Transverse colon (tissue), 4 donors: Measurements from ENCODE around the gene BPIFB2. TPM values are rescaled to one million over a fixed set of nuclear protein-coding genes. Genes with fewer than 3 reads are reported as not detected.

Source experiments
- DNase-seq: peaks from one replicate; pipeline ENCODE4 v3.0.0-alpha.2; 2019
- H3K27ac ChIP-seq, 4 donors: fragments of 200-600 bp; sonication (generic); 2 replicates each; pipeline ENCODE4 v1.5.1; 2016 to 2018; ENCODE audit warnings: inconsistent platforms in 4 of 4
- H3K27me3 ChIP-seq: fragments of 200-600 bp; sonication (generic); 2 replicates; pipeline ENCODE4 v1.5.1; 2017; ENCODE audit warnings: inconsistent platforms
- H3K36me3 ChIP-seq, 4 donors: fragments of 200-600 bp; sonication (generic); 2 replicates each; pipeline ENCODE4 v1.5.1; 2017 to 2019; ENCODE audit warnings: inconsistent platforms in 4 of 4
- H3K4me1 ChIP-seq, 4 donors: fragments of 200-600 bp; sonication (generic); 2 replicates each; pipeline ENCODE4 v1.5.1; 2017 to 2020; ENCODE audit warnings: inconsistent platforms in 4 of 4
- H3K4me3 ChIP-seq, 4 donors: fragments of 200-600 bp; sonication (generic); 1 replicate in 1 of 4; 2 replicates in 3 of 4; pipeline versions ENCODE4 v1.5.1 to v1.6.1; 2017 to 2019; ENCODE audit warnings: inconsistent platforms in 4 of 4
- H3K9me3 ChIP-seq, 2 donors: fragments of 200-600 bp; sonication (generic); 2 replicates each; pipeline ENCODE4 v1.5.1; 2017 to 2019; ENCODE audit warnings: inconsistent platforms in 2 of 2
- EP300 ChIP-seq: sonication (generic); formaldehyde crosslinking; IDR thresholded peaks from one replicate; pipeline ENCODE4 v1.6.1; 2017; ENCODE audit warnings: antibody characterized with exemption, low read depth
- POLR2A ChIP-seq: fragments of 450-650 bp; IDR thresholded peaks from one replicate; pipeline ENCODE4 v1.6.1; 2016; ENCODE audit warnings: antibody characterized with exemption, mild to moderate bottlenecking, moderate library complexity
- POLR2AphosphoS5 ChIP-seq, 3 donors: sonication (generic); formaldehyde crosslinking; IDR thresholded peaks; one replicate each; pipeline ENCODE4 v1.6.1; 2016; ENCODE audit warnings: antibody characterized with exemption in 3 of 3
- WGBS, 2 donors: methylation state at CpG; one replicate each; pipeline ENCODE4 v1.1.5; 2018; ENCODE audit warnings: low coverage in 1 of 2; 5-methylcytosine and 5-hydroxymethylcytosine counted together
- in situ Hi-C, 4 donors: fragments of 200-750 bp; cut with MboI; loops; one replicate each; pipeline versions ENCODE4 v1.15.0 to v1.15.1; 2017; ENCODE audit warnings: low sequenced_read_pairs in 3 of 4, low pct_ligation_motif_present in 1 of 4, low pct_unique_long_range_greater_than_20kb in 1 of 4
- intact Hi-C: fragments of 100-400 bp; cut with DNase I; formaldehyde crosslinking; loops from one replicate; pipeline ENCODE4 v1.15.1; 2023; ENCODE audit warnings: low total_unique reads
- total RNA-seq, 4 donors: library from RNA; depleted of rRNA; stranded (reverse); fragments of >200 nt; gene quantifications; one replicate each; pipeline ENCODE4 v1.1.0, GENCODE V29; 2016
- TF ChIP-seq, protein P1 (sequence below), 5 experiments: fragments of 200-600 bp in 3 of 5; fragments of 450-650 bp in 2 of 5; sonication (generic) in 3 of 5; IDR thresholded peaks; 1 replicate in 2 of 5; 2 replicates in 3 of 5; pipeline ENCODE4 v1.5.1; 2016 to 2017; ENCODE audit warnings: antibody characterized with exemption in 5 of 5, inconsistent platforms in 3 of 5, mild to moderate bottlenecking in 2 of 5, moderate library complexity in 1 of 5

The BPIFB2 gene
- total RNA-seq, 4 donors from 2014 or later, result not detected

DNA sequence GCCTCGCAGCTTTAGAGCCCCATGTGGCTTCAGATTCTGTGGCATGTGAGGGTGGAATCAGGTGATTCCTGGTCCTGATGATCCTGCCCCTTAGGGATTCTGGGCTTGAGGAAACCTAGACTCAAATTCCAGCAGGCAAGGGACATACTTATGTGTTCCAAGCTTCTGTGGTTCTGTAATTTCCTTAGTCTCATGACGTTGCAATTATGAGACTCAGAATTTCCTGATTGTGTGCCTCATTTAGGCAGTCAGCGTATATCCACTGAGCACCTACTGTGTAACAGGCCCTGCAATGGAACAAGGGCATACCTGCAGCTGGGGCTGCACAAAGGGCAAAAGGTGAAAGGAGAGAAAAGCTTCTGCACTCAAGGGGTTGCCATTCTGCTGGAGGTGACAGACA, 60.3 kb downstream of the BPIFB2 start:
- WGBS, 2 donors, result 85% methylated on average over 3 of the region's 3 CpGs; no CpG with 5 or more reads in 1 of the 2 donors
- H3K4me1 ChIP-seq, result no peaks in the 10 kb centered on the region
- no peak overlapping the region for H3K4me3 ChIP-seq
- no peaks in the 10 kb centered on the region for H3K9me3 ChIP-seq
- DNase-seq, result no peak
- no peaks in the 10 kb centered on the region for H3K36me3 ChIP-seq
- in situ Hi-C loops (no loop called here), intact Hi-C loops (no loop called here)
- H3K27me3 ChIP-seq, result no peaks in the 10 kb centered on the region
- no peak for TF ChIP-seq POLR2AphosphoS5 (IDR thresholded peaks at IDR 0.05)
- no peak for TF ChIP-seq EP300
- TF ChIP-seq POLR2A, result no peak
- TF ChIP-seq, protein P1, sequence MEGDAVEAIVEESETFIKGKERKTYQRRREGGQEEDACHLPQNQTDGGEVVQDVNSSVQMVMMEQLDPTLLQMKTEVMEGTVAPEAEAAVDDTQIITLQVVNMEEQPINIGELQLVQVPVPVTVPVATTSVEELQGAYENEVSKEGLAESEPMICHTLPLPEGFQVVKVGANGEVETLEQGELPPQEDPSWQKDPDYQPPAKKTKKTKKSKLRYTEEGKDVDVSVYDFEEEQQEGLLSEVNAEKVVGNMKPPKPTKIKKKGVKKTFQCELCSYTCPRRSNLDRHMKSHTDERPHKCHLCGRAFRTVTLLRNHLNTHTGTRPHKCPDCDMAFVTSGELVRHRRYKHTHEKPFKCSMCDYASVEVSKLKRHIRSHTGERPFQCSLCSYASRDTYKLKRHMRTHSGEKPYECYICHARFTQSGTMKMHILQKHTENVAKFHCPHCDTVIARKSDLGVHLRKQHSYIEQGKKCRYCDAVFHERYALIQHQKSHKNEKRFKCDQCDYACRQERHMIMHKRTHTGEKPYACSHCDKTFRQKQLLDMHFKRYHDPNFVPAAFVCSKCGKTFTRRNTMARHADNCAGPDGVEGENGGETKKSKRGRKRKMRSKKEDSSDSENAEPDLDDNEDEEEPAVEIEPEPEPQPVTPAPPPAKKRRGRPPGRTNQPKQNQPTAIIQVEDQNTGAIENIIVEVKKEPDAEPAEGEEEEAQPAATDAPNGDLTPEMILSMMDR (IDR thresholded peaks at IDR 0.05), result no peak
- H3K27ac ChIP-seq, result no peak overlapping the region

DNA sequence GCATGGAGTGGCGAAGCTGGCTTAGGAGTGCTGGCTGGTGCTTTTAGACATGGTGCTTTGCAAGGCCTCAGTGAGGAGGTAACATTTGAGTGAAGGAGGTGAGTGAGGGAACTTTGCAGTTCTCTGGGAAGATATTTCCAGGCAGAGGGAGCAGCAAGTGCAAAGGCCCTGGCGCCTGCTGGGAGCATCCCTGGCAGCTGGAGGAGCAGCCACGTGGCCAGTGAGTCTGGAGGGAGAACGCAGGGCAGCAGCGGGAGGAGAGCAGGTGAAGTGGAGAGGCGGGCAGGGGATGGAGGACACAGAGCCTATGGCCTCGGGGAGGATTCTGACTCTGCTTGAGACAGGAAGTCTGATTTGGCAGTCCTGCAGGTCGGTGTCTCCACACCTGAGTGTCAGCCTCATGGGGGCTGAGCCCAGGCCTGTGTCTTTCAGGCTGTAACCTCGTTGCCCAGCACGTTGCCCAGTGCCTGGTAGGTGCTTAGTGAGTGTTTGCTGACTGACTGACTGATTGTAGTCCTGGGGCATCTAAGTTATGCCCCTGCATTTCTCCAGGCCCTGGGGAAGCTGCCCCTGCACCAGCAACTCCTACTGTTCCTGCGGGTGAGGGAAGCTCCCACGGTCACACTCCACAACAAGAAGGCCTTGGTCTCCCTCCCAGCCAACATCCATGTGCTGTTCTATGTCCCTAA, 60.9 kb downstream of the BPIFB2 start:
- H3K27ac ChIP-seq, result no peak overlapping the region
- no peaks in the 10 kb centered on the region for H3K36me3 ChIP-seq
- TF ChIP-seq POLR2AphosphoS5 (IDR thresholded peaks at IDR 0.05) (no peak), POLR2A (no peak), EP300 (no peak)
- TF ChIP-seq, protein P1 (IDR thresholded peaks at IDR 0.05), result no peak
- DNase-seq, result no peak
- in situ Hi-C loops (no loop called here), intact Hi-C loops (no loop called here)
- no peak overlapping the region for H3K4me3 ChIP-seq
- no peaks in the 10 kb centered on the region for H3K9me3 ChIP-seq
- WGBS, 2 donors, result 76 to 80% methylated on average over 4 to 10 of the region's 12 CpGs
- no peaks in the 10 kb centered on the region for H3K27me3 ChIP-seq
- no peaks in the 10 kb centered on the region for H3K4me1 ChIP-seq

DNA sequence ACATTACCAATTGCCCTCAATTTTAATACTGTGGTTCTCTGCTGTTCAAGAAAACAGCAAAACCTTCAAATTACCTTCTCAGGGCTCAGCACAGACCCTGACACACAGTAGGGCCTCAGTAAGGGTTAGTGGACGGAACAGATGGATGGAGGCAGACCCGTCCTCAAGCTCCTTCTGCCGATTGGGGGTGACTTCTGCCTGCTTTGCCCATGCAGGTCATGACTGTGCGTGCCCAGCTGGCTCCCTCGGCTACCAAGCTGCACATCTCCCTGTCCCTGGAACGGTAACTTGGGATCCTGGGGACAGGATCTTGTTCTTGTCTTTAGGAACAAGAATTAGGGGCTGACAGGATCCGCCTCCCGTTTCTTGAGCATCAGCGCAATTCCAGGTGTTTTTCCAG, 62.2 kb downstream of the BPIFB2 start:
- TF ChIP-seq, protein P1 (IDR thresholded peaks at IDR 0.05), result no peak
- no peak for TF ChIP-seq POLR2A
- TF ChIP-seq EP300, result no peak
- no peak for TF ChIP-seq POLR2AphosphoS5 (IDR thresholded peaks at IDR 0.05)
- no peaks in the 10 kb centered on the region for H3K4me1 ChIP-seq
- H3K4me3 ChIP-seq, result no peak overlapping the region
- WGBS, 2 donors, result 90% methylated on average over 9 of the region's 9 CpGs; no CpG with 5 or more reads in 1 of the 2 donors
- no peaks in the 10 kb centered on the region for H3K36me3 ChIP-seq
- H3K27ac ChIP-seq, result no peak overlapping the region
- H3K27me3 ChIP-seq, result no peaks in the 10 kb centered on the region
- DNase-seq, result no peak
- in situ Hi-C loops, result no loop called here
- intact Hi-C loops, result no loop called here
- no peaks in the 10 kb centered on the region for H3K9me3 ChIP-seq

DNA sequence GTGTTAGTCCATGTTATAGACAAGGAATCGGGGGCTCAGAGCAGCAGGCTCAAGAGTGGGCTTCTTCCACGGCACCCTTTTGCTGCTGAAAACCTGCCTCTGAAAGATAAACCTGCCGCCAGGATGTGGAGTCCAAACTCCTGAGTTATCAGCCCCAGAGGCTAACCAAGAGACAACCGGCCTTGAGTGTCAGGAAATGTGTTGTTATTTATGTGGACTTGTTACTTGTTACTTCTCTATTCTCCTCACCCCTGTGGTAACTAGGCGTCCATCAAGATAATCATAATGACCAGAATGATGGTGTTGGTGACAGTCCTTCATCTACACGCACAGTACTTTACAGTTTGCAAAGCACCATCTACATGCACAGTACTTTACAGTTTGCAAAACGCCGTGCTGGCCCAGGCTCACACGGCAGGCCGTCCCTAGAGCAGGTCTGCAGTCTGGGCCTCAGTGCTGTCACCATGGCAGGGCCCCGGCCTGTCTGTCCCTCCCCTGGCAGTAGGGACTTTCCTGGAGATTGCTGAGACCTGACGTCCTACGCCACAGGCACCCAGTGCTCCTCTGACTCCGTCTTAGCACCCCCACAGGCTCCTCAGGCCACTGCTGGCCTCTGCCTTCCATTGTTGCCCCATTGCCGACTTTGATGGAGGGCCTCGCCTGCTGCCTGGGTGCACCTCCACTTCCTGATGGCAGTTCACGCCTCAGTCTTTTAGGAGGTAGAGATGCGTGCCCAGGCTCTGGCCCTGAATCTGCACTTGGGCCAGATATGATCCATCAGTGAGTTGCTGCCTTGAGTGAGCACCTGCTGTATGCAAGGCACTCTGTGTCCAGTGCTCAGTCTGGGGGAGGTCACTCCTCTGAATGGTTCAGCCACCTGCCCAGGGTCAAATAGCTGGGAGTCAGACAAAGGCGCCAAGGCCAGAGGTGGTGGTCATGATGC, 62.9 kb downstream of the BPIFB2 start:
- no peaks in the 10 kb centered on the region for H3K36me3 ChIP-seq
- TF ChIP-seq EP300 (no peak), POLR2AphosphoS5 (IDR thresholded peaks at IDR 0.05) (no peak), POLR2A (no peak)
- TF ChIP-seq, protein P1 (IDR thresholded peaks at IDR 0.05), result no peak
- WGBS, 2 donors, result 51 to 82% methylated on average over 3 to 19 of the region's 19 CpGs
- no peaks in the 10 kb centered on the region for H3K4me1 ChIP-seq
- H3K27ac ChIP-seq, result no peak overlapping the region
- intact Hi-C loops (no loop called here), in situ Hi-C loops (no loop called here)
- H3K9me3 ChIP-seq, result no peaks in the 10 kb centered on the region
- no peak for DNase-seq
- H3K27me3 ChIP-seq, result no peaks in the 10 kb centered on the region
- no peak overlapping the region for H3K4me3 ChIP-seq
